Adrenal gland (tissue), 12 donors: ENCODE data around the gene PHIP. TPM values are rescaled to one million over a fixed set of nuclear protein-coding genes. Genes with fewer than 3 reads are reported as not detected.

ENCODE experiments used
- DNase-seq, 7 donors: peaks; one replicate each; pipeline ENCODE4 v3.0.0-alpha.2; 2019 to 2020
- H3K27ac ChIP-seq, 5 donors: fragments of 200-600 bp; sonication (generic) in 4 of 5; 1 replicate in 3 of 5; 2 replicates in 2 of 5; pipeline versions ENCODE4 v1.5.1 to v1.8.0; 2016 to 2020; ENCODE audit warnings: mild to moderate bottlenecking in 1 of 5
- H3K27me3 ChIP-seq: fragments of 200-600 bp; 2 replicates; pipeline ENCODE4 v1.8.0; 2021
- H3K36me3 ChIP-seq, 2 donors: fragments of 200-600 bp; replicated peaks in 1 of 2; 1 replicate in 1 of 2; 2 replicates in 1 of 2; pipeline versions ENCODE4 v1.5.1 to v1.8.0; 2018 to 2022
- H3K4me1 ChIP-seq, 2 donors: fragments of 200-600 bp; replicated peaks in 1 of 2; 1 replicate in 1 of 2; 2 replicates in 1 of 2; pipeline versions ENCODE4 v1.5.1 to v1.8.0; 2018 to 2021
- H3K4me3 ChIP-seq, 4 donors: fragments of 200-600 bp; sonication (generic) in 3 of 4; one replicate each; pipeline ENCODE4 v1.5.1; 2016 to 2018
- H3K9me3 ChIP-seq, 3 donors: fragments of 200-600 bp; sonication (generic) in 1 of 3; replicated peaks in 1 of 3; 1 replicate in 2 of 3; 2 replicates in 1 of 3; pipeline versions ENCODE4 v1.5.1 to v1.8.0; 2016 to 2021
- CTCF ChIP-seq, 6 experiments: fragments of 450-650 bp in 4 of 6; fragments of 200-600 bp in 2 of 6; sonication (generic) in 1 of 6; IDR thresholded peaks; 1 replicate in 5 of 6; 2 replicates in 1 of 6; pipeline versions ENCODE4 v1.5.1 to v1.8.0; 2016 to 2021; ENCODE audit warnings: antibody characterized with exemption in 6 of 6, mild to moderate bottlenecking in 2 of 6, moderate library complexity in 1 of 6
- POLR2A ChIP-seq, 2 donors: fragments of 450-650 bp; IDR thresholded peaks; one replicate each; pipeline ENCODE4 v1.6.1; 2017; ENCODE audit warnings: antibody characterized with exemption in 2 of 2, mild to moderate bottlenecking in 2 of 2, moderate library complexity in 1 of 2
- WGBS, 4 donors: extraction: QIAGEN DNeasy Blood & Tissue Kit in 2 of 4; methylation state at CpG; one replicate each; pipeline versions ENCODE4 v1.1.5 to v1.1.7; 2013 to 2017; 5-methylcytosine and 5-hydroxymethylcytosine counted together
- intact Hi-C, 2 donors: fragments of 100-400 bp; cut with DNase I; formaldehyde crosslinking; loops; one replicate each; pipeline versions ENCODE4 v1.14.1 to v1.15.0; 2022 to 2023
- polyA plus RNA-seq, 3 donors: library from polyadenylated mRNA; stranded (reverse); fragments of 200-250 nt in 2 of 3; fragments of 350-450 nt in 1 of 3; fragmentation: Illumina TruSeq in 1 of 3; extraction: RNeasy Lipid Tissue Mini Kit (QIAGEN cat#74804) in 1 of 3; gene quantifications; one replicate each; pipeline ENCODE4 v1.2.3, GENCODE V29; 2013 to 2014
- total RNA-seq, 9 donors: library from RNA; depleted of rRNA in 4 of 9; stranded (reverse); fragments of >200 nt in 4 of 9; fragments of 120-200 nt in 1 of 9; fragmentation: NEBNext Ultra II Directional in 1 of 9; extraction: Animal tissue kit (Norgen Biotek cat#: 25700) in 1 of 9; gene quantifications; one replicate each; pipeline versions ENCODE4 v1.1.0 to v1.2.4, GENCODE V29; 2013 to 2023
- donor health status: healthy with polysubstance abuse.
- donor health status: Bipolar disorder and iron deficiency.
- donor health status: DM: yes; HTN: yes; CAD: no.
- donor health status: DM: no; HTN: no; CAD: no.
- donor health status: DM: no; HTN: no; CAD: no.
- donor health status: DM: yes; HTN: yes; CAD: no.

PHIP gene
- total and polyA plus RNA-seq, 12 donors, result 7.7 to 24.1 (median 16.8) TPM

GRCh38 chr6:79071547-79071946 is 6.5 kb downstream of the PHIP start:
- H3K27me3 ChIP-seq, result no peaks in the 10 kb centered on the region
- H3K9me3 ChIP-seq, result no peaks in the 10 kb centered on the region
- no peaks in the 10 kb centered on the region for H3K36me3 ChIP-seq
- intact Hi-C loops, result no loop called here
- H3K27ac ChIP-seq, result no peak overlapping the region
- no peak for DNase-seq
- no peak overlapping the region for H3K4me3 ChIP-seq
- peaks cover 9 to 17% of the 10 kb centered on the region in 2 donors for H3K4me1 ChIP-seq
- no peak for TF ChIP-seq CTCF (IDR thresholded peaks at IDR 0.05)
- TF ChIP-seq POLR2A (IDR thresholded peaks at IDR 0.05), result no peak

- Histone ChIP-seq H3K4me1 (peaks cover 5 to 10% of the 10 kb centered on the region in 2 donors), H3K9me3 (no peaks in the 10 kb centered on the region), H3K4me3 (no peak overlapping the region), H3K27me3 (no peaks in the 10 kb centered on the region), H3K36me3 (no peaks in the 10 kb centered on the region), H3K27ac (no peak overlapping the region)
- WGBS, 4 donors, result 81 to 85% (median 84%) methylated on average over 5 of the region's 5 CpGs
- TF ChIP-seq POLR2A (IDR thresholded peaks at IDR 0.05) (no peak), CTCF (IDR thresholded peaks at IDR 0.05) (no peak)
- intact Hi-C loops, result no loop called here
- no peak for DNase-seq
These were observed 7.7 kb downstream of the PHIP start for GRCh38 chr6:79070206-79070825.

GRCh38 chr6:79066828-79067227 is 11.2 kb downstream of the PHIP start:
- no peak for DNase-seq
- H3K9me3 ChIP-seq, result no peaks in the 10 kb centered on the region
- H3K36me3 ChIP-seq, result no peaks in the 10 kb centered on the region
- H3K27me3 ChIP-seq, result no peaks in the 10 kb centered on the region
- no peak for TF ChIP-seq CTCF (IDR thresholded peaks at IDR 0.05)
- TF ChIP-seq POLR2A (IDR thresholded peaks at IDR 0.05), result no peak
- intact Hi-C loops, result no loop called here
- 89 to 97% (median 95%) methylated on average over 4 of the region's 4 CpGs for WGBS, 4 donors
- no peak overlapping the region for H3K4me3 ChIP-seq
- H3K27ac ChIP-seq, result no peak overlapping the region
- peaks cover 5 to 9% of the 10 kb centered on the region in 2 donors for H3K4me1 ChIP-seq

- H3K9me3 ChIP-seq, result no peaks in the 10 kb centered on the region
- no peaks in the 10 kb centered on the region for H3K27me3 ChIP-seq
- no peak for DNase-seq
- TF ChIP-seq CTCF (IDR thresholded peaks at IDR 0.05), result no peak
- no peak for TF ChIP-seq POLR2A (IDR thresholded peaks at IDR 0.05)
- no peak overlapping the region for H3K4me3 ChIP-seq
- intact Hi-C loops, result no loop called here
- H3K4me1 ChIP-seq, result peaks cover 5 to 9% of the 10 kb centered on the region in 2 donors
- H3K27ac ChIP-seq, result no peak overlapping the region
- no peaks in the 10 kb centered on the region for H3K36me3 ChIP-seq
These were observed 11.7 kb downstream of the PHIP start for GRCh38 chr6:79066330-79066729.
